Vagina (tissue), 2 donors: Measurements from ENCODE around the gene TOP2B.

Experiments used
- CTCF ChIP-seq, 3 experiments: fragments of 450-650 bp in 2 of 3; fragments of 200-600 bp in 1 of 3; sonication (generic) in 1 of 3; IDR thresholded peaks; one replicate each; pipeline ENCODE4 v1.5.1; 2017 to 2019; ENCODE audit warnings: antibody characterized with exemption in 3 of 3, mild to moderate bottlenecking in 2 of 3, moderate library complexity in 2 of 3
- POLR2A ChIP-seq, 2 donors: fragments of 450-650 bp; IDR thresholded peaks; one replicate each; pipeline ENCODE4 v1.6.1; 2017; ENCODE audit warnings: antibody characterized with exemption in 2 of 2, mild to moderate bottlenecking in 2 of 2, moderate library complexity in 2 of 2
- POLR2AphosphoS5 ChIP-seq, 2 donors: sonication (generic); formaldehyde crosslinking; IDR thresholded peaks; one replicate each; pipeline ENCODE4 v1.9.0; 2017; ENCODE audit warnings: antibody characterized with exemption in 2 of 2, mild to moderate bottlenecking in 2 of 2, low read depth in 1 of 2; ENCODE audit not compliant: insufficient read depth in 1 of 2

- no peak for TF ChIP-seq CTCF (IDR thresholded peaks at IDR 0.05)
- TF ChIP-seq POLR2A (IDR thresholded peaks at IDR 0.05) = no peak
- no peak for TF ChIP-seq POLR2AphosphoS5 (IDR thresholded peaks at IDR 0.05; ENCODE audit: insufficient read depth in 1 of 2, low read depth in 1 of 2)
These were observed 98.3 kb downstream of the TOP2B start for GRCh38 chr3:25566358-25566920.
